Mammary epithelial cell (primary cell): ENCODE measurements around the gene TATDN2.

Source experiments
- CTCF ChIP-seq, 2 donors: IDR thresholded peaks in 1 of 2; conservative IDR thresholded peaks in 1 of 2; 2 replicates each; pipeline ENCODE4 v1.5.1; 2011 to 2012; ENCODE audit warnings: inconsistent platforms in 2 of 2, low read length in 2 of 2, mild to moderate bottlenecking in 2 of 2, control low read depth in 1 of 2, low read depth in 1 of 2; ENCODE audit not compliant: insufficient read depth in 1 of 2; ENCODE audit errors: extremely low read depth in 1 of 2
- EZH2 ChIP-seq: IDR thresholded peaks from 2 replicates; pipeline ENCODE4 v1.6.1; 2012; ENCODE audit warnings: low read length, inconsistent platforms, borderline replicate concordance

DNA sequence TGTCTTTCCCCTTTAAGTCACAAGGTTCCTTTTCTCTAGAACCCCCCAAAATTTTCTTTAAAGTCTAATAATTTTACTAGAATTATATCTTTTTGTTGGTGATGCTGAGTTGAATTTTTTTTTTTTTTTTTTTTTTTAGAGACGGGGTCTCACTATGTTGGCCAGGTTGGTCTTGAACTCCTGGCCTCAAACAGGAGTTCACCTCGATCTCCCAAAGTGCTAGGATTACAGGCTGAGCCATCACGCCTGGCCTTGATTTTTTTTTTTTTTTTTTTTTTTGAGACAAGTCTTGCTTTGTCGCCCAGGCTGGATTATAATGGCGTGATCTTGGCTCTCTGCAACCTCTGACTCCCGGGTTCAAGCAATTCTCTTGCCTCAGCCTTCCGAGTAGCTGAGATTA is 60.4 kb downstream of the TATDN2 start:
- TF ChIP-seq CTCF (conservative IDR thresholded peaks at IDR 0.05 in 1 of 2, IDR thresholded peaks at IDR 0.05 in 1 of 2; ENCODE audit: extremely low read depth in 1 of 2, insufficient read depth in 1 of 2, low read depth in 1 of 2, low read length in 2 of 2), result no peak
- no peak for TF ChIP-seq EZH2
